ENCODE measurements around the gene PSIP1.

PSIP1 gene

GRCh38 chr9:15510789-15511575, at the start of gene PSIP1:
Gene PSIP1, minus strand, starts transcription at chr9:15510970. Its CDS starts 782 bp downstream, at chr9:15510188.
- DNase-seq: peak; percentile 93

- no peak for DNase-seq
Measured at GRCh38 chr9:15553528-15553898, 42.7 kb upstream of the PSIP1 start.

GRCh38 chr9:15552636-15553527, 42.1 kb upstream of the PSIP1 start, which contains the start of gene CCDC171:
Gene CCDC171, plus strand, starts transcription at chr9:15553043. Its CDS starts 11,046 bp downstream, at chr9:15564089.
- DNase-seq: peak; percentile 97

GRCh38 chr9:15549611-15550010, 38.8 kb upstream of the PSIP1 start:
- no peak for DNase-seq

- peak; percentile 27 for DNase-seq
Measured at GRCh38 chr9:15543047-15543813, 32.5 kb upstream of the PSIP1 start.

GRCh38 chr9:15542624-15543023, 31.9 kb upstream of the PSIP1 start:
- no peak for DNase-seq

GRCh38 chr9:15541872-15542271, 31.1 kb upstream of the PSIP1 start:
- DNase-seq: no peak

GRCh38 chr9:15531380-15531779, 20.6 kb upstream of the PSIP1 start:
- DNase-seq: no peak

- no peak for DNase-seq
Measured at GRCh38 chr9:15529566-15530324, 19.0 kb upstream of the PSIP1 start.

- DNase-seq: peak; percentile 13
Measured at GRCh38 chr9:15527035-15527434, 16.3 kb upstream of the PSIP1 start.

- DNase-seq: no peak
Measured at GRCh38 chr9:15525958-15526357, 15.2 kb upstream of the PSIP1 start.

GRCh38 chr9:15524845-15525455, 14.2 kb upstream of the PSIP1 start:
- DNase-seq: no peak

GRCh38 chr9:15522130-15522755, 11.5 kb upstream of the PSIP1 start:
- DNase-seq: no peak

- no peak for DNase-seq
Measured at GRCh38 chr9:15521254-15521653, 10.5 kb upstream of the PSIP1 start.

GRCh38 chr9:15519831-15520230, 9.1 kb upstream of the PSIP1 start:
- DNase-seq: no peak

- DNase-seq: peak; percentile 74
Measured at GRCh38 chr9:15513335-15513734, 2.6 kb upstream of the PSIP1 start.

GRCh38 chr9:15512889-15513288, 2.1 kb upstream of the PSIP1 start:
- DNase-seq: peak; percentile 15

- DNase-seq: peak; percentile 18
Measured at GRCh38 chr9:15512204-15512603, 1.4 kb upstream of the PSIP1 start.

- peak; percentile 67 for DNase-seq
Measured at GRCh38 chr9:15509931-15510788, 610 bp downstream of the PSIP1 start.

GRCh38 chr9:15505921-15506320, 4.8 kb downstream of the PSIP1 start:
- peak; percentile 47 for DNase-seq

All from hematopoietic multipotent progenitor cell treated with erythropoietin and hydrocortisone succinate and interleukin-3 and kit ligand, for 6 days (in vitro differentiated cells).